Tibial artery (tissue), 4 donors: ENCODE measurements around the gene DOK7.

Source experiments
- DNase-seq, 2 donors: peaks; one replicate each; pipeline ENCODE4 v3.0.0-alpha.2; 2019
- H3K27ac ChIP-seq, 2 donors: fragments of 200-600 bp; sonication (generic) in 1 of 2; 1 replicate in 1 of 2; 2 replicates in 1 of 2; pipeline ENCODE4 v1.5.1; 2018 to 2019; ENCODE audit warnings: mild to moderate bottlenecking in 1 of 2
- H3K27me3 ChIP-seq, 2 donors: fragments of 200-600 bp; sonication (generic) in 1 of 2; one replicate each; pipeline versions ENCODE4 v1.5.1 to v1.6.0; 2016 to 2019
- H3K36me3 ChIP-seq, 3 donors: fragments of 200-600 bp; sonication (generic) in 2 of 3; one replicate each; pipeline ENCODE4 v1.5.1; 2016 to 2019; ENCODE audit warnings: mild to moderate bottlenecking in 2 of 3
- H3K4me1 ChIP-seq, 4 donors: fragments of 200-600 bp; sonication (generic) in 2 of 4; 1 replicate in 3 of 4; 2 replicates in 1 of 4; pipeline ENCODE4 v1.5.1; 2016 to 2019
- H3K4me3 ChIP-seq, 2 donors: fragments of 200-600 bp; sonication (generic) in 1 of 2; 1 replicate in 1 of 2; 2 replicates in 1 of 2; pipeline ENCODE4 v1.5.1; 2018 to 2019; ENCODE audit warnings: mild to moderate bottlenecking in 2 of 2
- H3K9me3 ChIP-seq, 3 donors: fragments of 200-600 bp; sonication (generic) in 1 of 3; one replicate each; pipeline ENCODE4 v1.5.1; 2016 to 2019
- CTCF ChIP-seq, 2 experiments: fragments of 200-600 bp in 1 of 2; fragments of 450-650 bp in 1 of 2; IDR thresholded peaks; one replicate each; pipeline ENCODE4 v1.5.1; 2017 to 2019; ENCODE audit warnings: antibody characterized with exemption in 2 of 2, mild to moderate bottlenecking in 1 of 2, moderate library complexity in 1 of 2
- intact Hi-C: fragments of 100-400 bp; cut with DNase I; formaldehyde crosslinking; loops from one replicate; pipeline ENCODE4 v1.15.0; 2023; ENCODE audit warnings: low total_unique reads

DOK7 gene

GRCh38 chr4:3444351-3445110, 18.6 kb upstream of the DOK7 start:
- Histone ChIP-seq H3K27ac (no peak overlapping the region), H3K9me3 (no peaks in the 10 kb centered on the region), H3K4me1 (peaks cover 0 to 10% (median 1%) of the 10 kb centered on the region in 4 donors), H3K4me3 (no peak overlapping the region), H3K27me3 (no peaks in the 10 kb centered on the region), H3K36me3 (no peaks in the 10 kb centered on the region)
- DNase-seq = no peak
- intact Hi-C loops = loop anchor here (10.0 kb wide), 2 partner anchors 250 to 340 kb away; no protein-coding TSS in a partner anchor
- no peak for TF ChIP-seq CTCF (IDR thresholded peaks at IDR 0.05)

GRCh38 chr4:3445111-3445820, 17.8 kb upstream of the DOK7 start:
- H3K4me3 ChIP-seq = no peak overlapping the region
- no peaks in the 10 kb centered on the region for H3K9me3 ChIP-seq
- TF ChIP-seq CTCF (IDR thresholded peaks at IDR 0.05) = no peak
- peaks cover 0 to 10% (median 1%) of the 10 kb centered on the region in 4 donors for H3K4me1 ChIP-seq
- intact Hi-C loops = loop anchor here (10.0 kb wide), 2 partner anchors 250 to 340 kb away; no protein-coding TSS in a partner anchor
- H3K36me3 ChIP-seq = no peaks in the 10 kb centered on the region
- no peak for DNase-seq
- H3K27me3 ChIP-seq = no peaks in the 10 kb centered on the region
- no peak overlapping the region for H3K27ac ChIP-seq

- H3K9me3 ChIP-seq = no peaks in the 10 kb centered on the region
- DNase-seq = no peak
- H3K4me1 ChIP-seq = peaks cover 0 to 10% (median 1%) of the 10 kb centered on the region in 4 donors
- no peaks in the 10 kb centered on the region for H3K36me3 ChIP-seq
- H3K4me3 ChIP-seq = no peak overlapping the region
- TF ChIP-seq CTCF (IDR thresholded peaks at IDR 0.05) = no peak
- H3K27ac ChIP-seq = no peak overlapping the region
- no peaks in the 10 kb centered on the region for H3K27me3 ChIP-seq
- intact Hi-C loops = loop anchor here (10.0 kb wide), 2 partner anchors 251 to 341 kb away; no protein-coding TSS in a partner anchor
Observed at GRCh38 chr4:3445829-3446545, 17.1 kb upstream of the DOK7 start.

DNA sequence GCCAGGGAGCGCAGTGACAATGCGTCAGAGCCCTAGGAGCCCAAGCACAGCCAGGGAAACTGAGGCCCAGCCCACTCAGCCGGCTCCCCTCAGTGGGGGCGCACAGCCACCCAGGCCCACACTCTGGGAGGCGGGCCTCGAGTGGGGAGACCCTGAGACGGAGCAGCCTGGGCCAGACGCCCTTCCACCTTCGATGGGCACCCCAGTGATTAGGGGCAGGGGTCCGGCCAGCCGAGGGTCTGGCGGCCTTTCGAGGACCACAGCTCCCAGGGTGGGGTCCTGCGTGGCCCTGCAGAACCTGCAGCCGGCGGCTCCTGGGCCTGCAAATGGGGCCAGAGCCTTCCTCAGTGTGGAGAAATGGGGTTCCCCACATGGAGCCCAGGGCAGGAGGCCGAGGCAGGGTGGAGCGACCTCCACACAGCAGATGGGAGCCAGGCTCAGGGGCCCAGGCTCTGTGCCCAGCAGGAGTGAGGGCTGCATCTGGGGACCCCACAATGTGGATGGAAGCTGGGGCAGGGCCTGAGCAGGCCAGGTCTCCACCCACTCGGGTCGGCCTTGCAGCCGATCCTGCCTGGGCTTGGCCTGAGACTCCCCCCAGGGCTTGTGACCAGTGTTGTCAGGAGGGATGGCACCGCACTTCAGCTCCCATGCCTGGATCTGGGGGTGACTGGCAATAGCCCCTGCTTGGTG, 16.3 kb upstream of the DOK7 start:
- Histone ChIP-seq H3K9me3 (no peaks in the 10 kb centered on the region), H3K4me1 (peaks cover 0 to 12% (median 6%) of the 10 kb centered on the region in 4 donors), H3K27me3 (no peaks in the 10 kb centered on the region), H3K4me3 (no peak overlapping the region), H3K36me3 (no peaks in the 10 kb centered on the region), H3K27ac (no peak overlapping the region)
- DNase-seq = no peak
- intact Hi-C loops = loop anchor here (10.0 kb wide), 2 partner anchors 252 to 342 kb away; no protein-coding TSS in a partner anchor
- TF ChIP-seq CTCF (IDR thresholded peaks at IDR 0.05) = no peak
